B cell (primary cell): ENCODE results near the gene CLDN6. TPM values are rescaled to one million over a fixed set of nuclear protein-coding genes. Genes with fewer than 3 reads are reported as not detected.

Source experiments
- ATAC-seq: fragments of 200-7000 bp; cut with Tn5 transposase; one replicate; pipeline ENCODE4 v1.10.0; 2021; ENCODE audit warnings: low read depth, mild to moderate bottlenecking, moderate number of reproducible peaks, moderate library complexity
- CTCF ChIA-PET: fragments of 350-600 bp; sonication (Branson Sonifier 250); formaldehyde crosslinking; loops from one replicate; lab custom pipeline; 2021; ENCODE audit warnings: antibody characterized with exemption, inconsistent platforms; lab: Charles Lee
- POLR2A ChIA-PET: fragments of 350-600 bp; sonication (Branson Sonifier 250); formaldehyde crosslinking; loops from one replicate; lab custom pipeline; 2021; ENCODE audit warnings: antibody characterized with exemption; lab: Charles Lee
- DNase-seq: peaks from one replicate; pipeline ENCODE4 v3.0.0; 2013
- H2AFZ ChIP-seq: 2 replicates; pipeline ENCODE4 v1.6.1; 2012; ENCODE audit warnings: mild to moderate bottlenecking, low read depth, low read length; ENCODE audit not compliant: insufficient read depth, poor library complexity, severe bottlenecking
- H3K27ac ChIP-seq, 2 donors: 1 replicate in 1 of 2; 2 replicates in 1 of 2; pipeline ENCODE4 v1.5.1; 2012 to 2013; ENCODE audit warnings: low read length in 2 of 2, mild to moderate bottlenecking in 2 of 2, moderate library complexity in 1 of 2
- H3K27me3 ChIP-seq, 4 experiments: fragments of 200-600 bp in 1 of 4; sonication (generic) in 1 of 4; replicated peaks in 1 of 4; 1 replicate in 2 of 4; 2 replicates in 2 of 4; pipeline versions ENCODE4 v1.6.1 to v1.7.0; 2013 to 2016; ENCODE audit warnings: low read length in 3 of 4, mild to moderate bottlenecking in 2 of 4, mixed read lengths in 1 of 4, moderate library complexity in 1 of 4; ENCODE audit not compliant: insufficient read depth in 4 of 4, control insufficient read depth in 3 of 4; ENCODE audit errors: control extremely low read depth in 1 of 4
- H3K36me3 ChIP-seq, 2 experiments: replicated peaks in 1 of 2; 1 replicate in 1 of 2; 2 replicates in 1 of 2; pipeline versions ENCODE4 v1.6.1 to v1.7.1; 2013; ENCODE audit warnings: low read length in 1 of 2; ENCODE audit not compliant: insufficient read depth in 2 of 2, control insufficient read depth in 1 of 2; ENCODE audit errors: control extremely low read depth in 1 of 2, extremely low read depth in 1 of 2
- H3K4me1 ChIP-seq, 2 donors: fragments of 200-600 bp in 1 of 2; sonication (generic) in 1 of 2; 1 replicate in 1 of 2; 2 replicates in 1 of 2; pipeline versions ENCODE4 v1.5.1 to v1.6.1; 2013 to 2017; ENCODE audit warnings: low read length in 2 of 2; ENCODE audit not compliant: control insufficient read depth in 2 of 2, insufficient read depth in 2 of 2
- H3K4me2 ChIP-seq: replicated peaks from 2 replicates; pipeline ENCODE3; 2012; ENCODE audit warnings: mild to moderate bottlenecking, low read depth, low read length; ENCODE audit not compliant: poor library complexity, severe bottlenecking
- H3K4me3 ChIP-seq, 5 experiments: fragments of 200-600 bp in 1 of 5; sonication (generic) in 1 of 5; 1 replicate in 3 of 5; 2 replicates in 2 of 5; pipeline versions ENCODE4 v1.5.1 to v1.7.0; 2011 to 2016; ENCODE audit warnings: low read length in 4 of 5, mild to moderate bottlenecking in 4 of 5, low read depth in 2 of 5, control low read depth in 1 of 5, moderate library complexity in 1 of 5; ENCODE audit not compliant: insufficient read depth in 1 of 5; ENCODE audit errors: control extremely low read depth in 1 of 5, extremely low read depth in 1 of 5
- H3K79me2 ChIP-seq: fragments of 200-600 bp; sonication (generic); one replicate; pipeline ENCODE4 v1.6.0; 2016; ENCODE audit warnings: low read length; ENCODE audit not compliant: control insufficient read depth, insufficient read depth
- H3K9ac ChIP-seq: fragments of 200-600 bp; sonication (generic); 2 replicates; pipeline ENCODE4 v1.6.1; 2017; ENCODE audit warnings: mild to moderate bottlenecking, low read length, moderate library complexity
- H3K9me3 ChIP-seq, 3 donors: one replicate each; pipeline versions ENCODE4 v1.6.1 to v1.7.1; 2013; ENCODE audit warnings: low read length in 2 of 3; ENCODE audit not compliant: control insufficient read depth in 2 of 3, insufficient read depth in 1 of 3; ENCODE audit errors: control extremely low read depth in 1 of 3
- H4K20me1 ChIP-seq: 2 replicates; pipeline ENCODE4 v1.6.0; 2012; ENCODE audit warnings: mild to moderate bottlenecking, low read length; ENCODE audit not compliant: insufficient read depth, control insufficient read depth, poor library complexity, severe bottlenecking
- H3K27ac Mint-ChIP-seq: one replicate; pipeline ENCODE4 v1.8.0; 2021; ENCODE audit warnings: mixed read lengths
- H3K27me3 Mint-ChIP-seq: one replicate; pipeline ENCODE4 v1.8.0; 2021; ENCODE audit warnings: mixed read lengths
- H3K4me1 Mint-ChIP-seq: one replicate; pipeline ENCODE4 v1.8.0; 2021; ENCODE audit warnings: mixed read lengths
- H3K4me3 Mint-ChIP-seq: one replicate; pipeline ENCODE4 v1.8.0; 2021; ENCODE audit warnings: mixed read lengths
- H3K9me3 Mint-ChIP-seq: one replicate; pipeline ENCODE4 v1.8.0; 2022; ENCODE audit warnings: mixed read lengths; ENCODE audit not compliant: insufficient read depth
- CTCF ChIP-seq: fragments of 200-600 bp; IDR thresholded peaks from one replicate; pipeline ENCODE4 v1.8.0; 2022; ENCODE audit warnings: antibody characterized with exemption, mild to moderate bottlenecking
- EZH2 ChIP-seq: IDR thresholded peaks from 2 replicates; pipeline ENCODE4 v1.6.1; 2012; ENCODE audit warnings: borderline replicate concordance, low read depth, mild to moderate bottlenecking, moderate library complexity, low read length; ENCODE audit not compliant: insufficient read depth, poor library complexity, severe bottlenecking
- WGBS: methylation state at CpG from one replicate; pipeline ENCODE4 v1.1.5; 2013; ENCODE audit warnings: missing lambda C conversion rate; ENCODE audit not compliant: insufficient coverage; 5-methylcytosine and 5-hydroxymethylcytosine counted together
- intact Hi-C: fragments of 100-400 bp; cut with micrococcal nuclease; formaldehyde crosslinking; loops from one replicate; pipeline ENCODE4 v1.10.0; 2022
- polyA plus RNA-seq: library from polyadenylated mRNA; depleted of rRNA; stranded (reverse); fragments of >200 nt; gene quantifications from 2 replicates; pipeline ENCODE4 v1.2.3, GENCODE V29; 2012
- total RNA-seq, 2 donors: library from RNA; stranded (reverse); fragments of 120-200 nt in 1 of 2; gene quantifications; 1 replicate in 1 of 2; 2 replicates in 1 of 2; pipeline versions ENCODE4 v1.2.3 to v1.2.4, GENCODE V29; 2013 to 2022

The CLDN6 gene
- total and polyA plus RNA-seq, 2 donors (not counting 1 experiment from before 2014, with no cell fraction given): not detected

DNA sequence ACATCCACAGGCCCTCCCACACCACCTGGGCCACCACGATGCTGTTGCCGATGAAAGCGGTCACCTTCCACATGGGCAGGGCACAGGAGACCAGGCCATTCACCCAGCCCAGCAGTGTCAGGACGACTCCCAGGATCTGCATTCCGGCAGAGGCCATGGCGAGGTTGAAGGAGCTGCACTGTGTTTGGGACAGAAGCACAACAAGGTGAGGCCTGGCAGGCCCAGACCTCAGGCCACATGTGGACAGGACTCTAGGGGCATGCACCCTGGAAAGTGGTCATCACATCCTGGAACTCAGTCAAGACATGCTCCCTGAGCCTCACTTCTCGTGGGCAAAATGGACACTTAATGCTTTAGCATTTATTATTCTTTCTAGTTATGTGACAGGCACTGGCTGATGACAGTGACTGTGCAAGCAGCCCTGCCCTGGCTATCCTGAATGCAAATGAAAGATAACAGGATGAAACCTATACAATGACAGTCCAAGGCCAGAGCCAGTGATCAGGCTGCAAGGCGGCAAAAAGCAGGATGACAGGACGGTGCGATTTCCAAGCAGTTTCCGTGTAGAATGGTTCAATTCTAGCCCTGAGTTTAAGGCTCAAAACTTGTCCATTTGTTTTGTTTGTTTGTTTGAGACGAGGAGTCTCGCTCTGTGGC lies 2.0 kb downstream of the CLDN6 start:
- Histone ChIP-seq H3K4me2 (no peak overlapping the region), H4K20me1 (no peaks in the 10 kb centered on the region), H3K79me2 (no peaks in the 10 kb centered on the region), H3K4me1 (peaks cover 13 to 22% of the 10 kb centered on the region in 2 donors), H3K9ac (no peak overlapping the region), H3K36me3 (no peaks in the 10 kb centered on the region), H2AFZ (no peak overlapping the region), H3K27ac (no peak overlapping the region), H3K4me3 (no peak overlapping the region), H3K9me3 (peaks cover 0 to 4% (median 0%) of the 10 kb centered on the region in 3 donors), H3K27me3 (peaks cover 0 to 29% (median 14%) of the 10 kb centered on the region in 4 experiments)
- ATAC-seq: no peak
- Mint-ChIP-seq H3K4me1 (peaks cover 12% of the 10 kb centered on the region), H3K27me3 (peaks cover 22% of the 10 kb centered on the region), H3K4me3 (peak overlapping the region; percentile 39), H3K27ac (no peak overlapping the region), H3K9me3 (no peaks in the 10 kb centered on the region)
- DNase-seq: no peak
- POLR2A ChIA-PET: no interaction called here
- TF ChIP-seq CTCF (no peak), EZH2 (no peak)
- CTCF ChIA-PET: interaction anchor here (1.4 kb wide), 1 partner anchor 12 kb away, joined by 4 read pairs; no protein-coding TSS in a partner anchor
- intact Hi-C loops: no loop called here
- WGBS: 91% methylated on average over 10 of the region's 13 CpGs

GRCh38 chr16:3014971-3015370 lies 3.0 kb downstream of the CLDN6 start:
- Histone ChIP-seq H3K36me3 (no peaks in the 10 kb centered on the region), H3K9me3 (peaks cover 0 to 4% (median 0%) of the 10 kb centered on the region in 3 donors), H3K79me2 (no peaks in the 10 kb centered on the region), H3K4me2 (no peak overlapping the region), H3K27me3 (peaks cover 0 to 32% (median 14%) of the 10 kb centered on the region in 4 experiments), H4K20me1 (no peaks in the 10 kb centered on the region), H3K4me3 (no peak overlapping the region), H2AFZ (no peak overlapping the region), H3K27ac (no peak overlapping the region), H3K4me1 (peaks cover 6 to 13% of the 10 kb centered on the region in 2 donors), H3K9ac (no peak overlapping the region)
- POLR2A ChIA-PET: no interaction called here
- TF ChIP-seq CTCF: no peak
- TF ChIP-seq EZH2: no peak
- WGBS: 85% methylated on average over 3 of the region's 6 CpGs
- CTCF ChIA-PET: interaction anchor here (0.7 to 1.4 kb wide), 2 partner anchors 13 to 20 kb away, joined by 3 to 4 read pairs; no protein-coding TSS in a partner anchor
- H3K27me3 Mint-ChIP-seq: peaks cover 22% of the 10 kb centered on the region
- ATAC-seq: no peak
- no peak overlapping the region for H3K4me3 Mint-ChIP-seq
- peaks cover 7% of the 10 kb centered on the region for H3K4me1 Mint-ChIP-seq
- H3K9me3 Mint-ChIP-seq: no peaks in the 10 kb centered on the region
- H3K27ac Mint-ChIP-seq: no peak overlapping the region
- DNase-seq: no peak
- intact Hi-C loops: no loop called here
